Smooth muscle cell (in vitro differentiated cells): ENCODE measurements around the gene TMEM109. TPM values are rescaled to one million over a fixed set of nuclear protein-coding genes. Genes with fewer than 3 reads are reported as not detected.

Source experiments
- DNase-seq: peaks from one replicate; lab custom pipeline; 2025; ENCODE audit not compliant: unreplicated experiment; lab: John Stamatoyannopoulos, UW
- H2AFZ ChIP-seq: fragments of 200-600 bp; sonication (generic); 2 replicates; pipeline ENCODE4 v1.6.0; 2016; ENCODE audit warnings: antibody characterized with exemption, low read depth, mild to moderate bottlenecking
- H3F3A ChIP-seq: fragments of 200-600 bp; sonication (generic); 2 replicates; pipeline ENCODE4 v1.6.0; 2017; ENCODE audit warnings: antibody characterized with exemption, low read depth
- H3K27ac ChIP-seq: fragments of 200-600 bp; sonication (generic); 2 replicates; pipeline ENCODE4 v1.5.1; 2016; ENCODE audit warnings: low read depth, mild to moderate bottlenecking
- H3K27me3 ChIP-seq: fragments of 200-600 bp; sonication (generic); 2 replicates; pipeline ENCODE4 v1.6.1; 2016; ENCODE audit warnings: low read depth, mild to moderate bottlenecking
- H3K36me3 ChIP-seq: fragments of 200-600 bp; sonication (generic); 2 replicates; pipeline ENCODE4 v1.5.1; 2016; ENCODE audit warnings: low read depth
- H3K4me1 ChIP-seq: fragments of 200-600 bp; sonication (generic); 2 replicates; pipeline ENCODE4 v1.5.1; 2016; ENCODE audit warnings: low read depth
- H3K4me2 ChIP-seq: fragments of 200-600 bp; sonication (generic); 2 replicates; pipeline ENCODE4 v1.6.0; 2016; ENCODE audit warnings: mild to moderate bottlenecking
- H3K4me3 ChIP-seq: fragments of 200-600 bp; sonication (generic); 2 replicates; pipeline ENCODE4 v1.5.1; 2016; ENCODE audit warnings: mild to moderate bottlenecking
- H3K79me2 ChIP-seq: fragments of 200-600 bp; sonication (generic); 2 replicates; pipeline ENCODE4 v1.6.0; 2016; ENCODE audit warnings: low read depth, mild to moderate bottlenecking
- H3K9ac ChIP-seq: fragments of 200-600 bp; sonication (generic); 2 replicates; pipeline ENCODE4 v1.6.0; 2016; ENCODE audit warnings: low read depth
- H3K9me3 ChIP-seq: fragments of 200-600 bp; sonication (generic); replicated peaks from 2 replicates; pipeline ENCODE4 v1.5.1; 2016; ENCODE audit warnings: low read depth
- H4K20me1 ChIP-seq: fragments of 200-600 bp; sonication (generic); 2 replicates; pipeline ENCODE4 v1.6.0; 2016; ENCODE audit warnings: low read depth
- CTCF ChIP-seq: fragments of 200-600 bp; sonication (generic); IDR thresholded peaks from 2 replicates; pipeline ENCODE4 v1.5.1; 2017; ENCODE audit warnings: borderline replicate concordance, mild to moderate bottlenecking, antibody characterized with exemption; ENCODE audit not compliant: insufficient read depth, poor library complexity, severe bottlenecking
- WGBS: methylation state at CpG from one replicate; pipeline ENCODE4 v1.1.7; 2016; ENCODE audit warnings: low lambda C conversion rate; 5-methylcytosine and 5-hydroxymethylcytosine counted together
- polyA plus RNA-seq: library from polyadenylated mRNA; unstranded; fragments of >200 nt; fragmentation: Nextera tagmentation; extraction: Ambion mirVana; gene quantifications from 2 replicates; pipeline ENCODE4 v1.2.1, GENCODE V29; 2016
- total RNA-seq: library from RNA; depleted of rRNA; stranded (reverse); fragments of >200 nt; gene quantifications from 2 replicates; pipeline ENCODE4 v1.2.3, GENCODE V29; 2014

TMEM109 gene
- total and polyA plus RNA-seq, 2 experiments from 2014 or later: 19.8 to 107 TPM

GRCh38 chr11:60923326-60923725 is 9.4 kb downstream of the TMEM109 start:
- no peak for DNase-seq
- Histone ChIP-seq H3F3A (no peaks in the 10 kb centered on the region), H3K4me3 (no peak overlapping the region), H3K79me2 (peaks cover 11% of the 10 kb centered on the region), H3K27ac (no peak overlapping the region), H3K9me3 (no peaks in the 10 kb centered on the region), H2AFZ (no peak overlapping the region), H3K4me2 (no peak overlapping the region), H3K36me3 (peaks cover 3% of the 10 kb centered on the region), H3K27me3 (no peaks in the 10 kb centered on the region), H4K20me1 (peaks cover 16% of the 10 kb centered on the region), H3K4me1 (peaks cover 13% of the 10 kb centered on the region), H3K9ac (no peak overlapping the region)
- TF ChIP-seq CTCF: no peak
- WGBS: 83% methylated on average over 5 of the region's 5 CpGs

- no peaks in the 10 kb centered on the region for H3K9me3 ChIP-seq
- peaks cover 11% of the 10 kb centered on the region for H4K20me1 ChIP-seq
- H3K36me3 ChIP-seq: peaks cover 3% of the 10 kb centered on the region
- H3K4me1 ChIP-seq: peaks cover 13% of the 10 kb centered on the region
- no peak for TF ChIP-seq CTCF
- no peak overlapping the region for H3K4me3 ChIP-seq
- peak overlapping the region; percentile 94 for H3K4me2 ChIP-seq
- H3K79me2 ChIP-seq: peaks cover 6% of the 10 kb centered on the region
- no peak for DNase-seq
- 59% methylated on average over 6 of the region's 6 CpGs for WGBS
- H3K9ac ChIP-seq: no peak overlapping the region
- no peaks in the 10 kb centered on the region for H3F3A ChIP-seq
- no peaks in the 10 kb centered on the region for H3K27me3 ChIP-seq
- H2AFZ ChIP-seq: no peak overlapping the region
- H3K27ac ChIP-seq: no peak overlapping the region
These were observed 9.8 kb downstream of the TMEM109 start for GRCh38 chr11:60923800-60924109.

GRCh38 chr11:60924110-60924905 is 10.3 kb downstream of the TMEM109 start, which contains the start of gene TMEM132A:
TSS of gene TMEM132A (plus strand) at chr11:60924460. CDS start at chr11:60924634, 174 bp downstream.
- H3K27me3 ChIP-seq: no peaks in the 10 kb centered on the region
- peak within 1 kb of the TSS; percentile 72 for H3K4me3 ChIP-seq
- H4K20me1 ChIP-seq: peaks cover 6% of the 10 kb centered on the region
- under 1% methylated on average over 31 of the region's 69 CpGs for WGBS
- H3K9ac ChIP-seq: peak within 1 kb of the TSS; percentile 70
- peaks cover under 1% of the 10 kb centered on the region for H3K79me2 ChIP-seq
- peak; percentile 17 for DNase-seq
- no peaks in the 10 kb centered on the region for H3K9me3 ChIP-seq
- H3K27ac ChIP-seq: no peak within 1 kb of the TSS
- peak within 1 kb of the TSS; percentile 94 for H3K4me2 ChIP-seq
- peaks cover 13% of the 10 kb centered on the region for H3K4me1 ChIP-seq
- H3K36me3 ChIP-seq: peaks cover 3% of the 10 kb centered on the region
- H2AFZ ChIP-seq: peak within 1 kb of the TSS; percentile 81
- no peaks in the 10 kb centered on the region for H3F3A ChIP-seq
- no peak for TF ChIP-seq CTCF
